DND-41 (cell line): ENCODE results near the gene FOXK2.

ENCODE experiments used
- EZH2 ChIP-seq: IDR thresholded peaks from 3 replicates; pipeline ENCODE4 v1.6.1; 2012; ENCODE audit warnings: borderline replicate concordance, low read depth, mild to moderate bottlenecking, moderate library complexity, low read length, inconsistent platforms; ENCODE audit not compliant: severe bottlenecking
- TF ChIP-seq, protein P1 (sequence below): IDR thresholded peaks from 2 replicates; pipeline ENCODE4 v1.5.1; 2012; ENCODE audit warnings: borderline replicate concordance, low read length, moderate library complexity, mild to moderate bottlenecking; ENCODE audit not compliant: poor library complexity, severe bottlenecking; ENCODE audit errors: extremely low read depth

GRCh38 chr17:82605939-82606600, 86.5 kb downstream of the FOXK2 start:
- TF ChIP-seq, protein P1, sequence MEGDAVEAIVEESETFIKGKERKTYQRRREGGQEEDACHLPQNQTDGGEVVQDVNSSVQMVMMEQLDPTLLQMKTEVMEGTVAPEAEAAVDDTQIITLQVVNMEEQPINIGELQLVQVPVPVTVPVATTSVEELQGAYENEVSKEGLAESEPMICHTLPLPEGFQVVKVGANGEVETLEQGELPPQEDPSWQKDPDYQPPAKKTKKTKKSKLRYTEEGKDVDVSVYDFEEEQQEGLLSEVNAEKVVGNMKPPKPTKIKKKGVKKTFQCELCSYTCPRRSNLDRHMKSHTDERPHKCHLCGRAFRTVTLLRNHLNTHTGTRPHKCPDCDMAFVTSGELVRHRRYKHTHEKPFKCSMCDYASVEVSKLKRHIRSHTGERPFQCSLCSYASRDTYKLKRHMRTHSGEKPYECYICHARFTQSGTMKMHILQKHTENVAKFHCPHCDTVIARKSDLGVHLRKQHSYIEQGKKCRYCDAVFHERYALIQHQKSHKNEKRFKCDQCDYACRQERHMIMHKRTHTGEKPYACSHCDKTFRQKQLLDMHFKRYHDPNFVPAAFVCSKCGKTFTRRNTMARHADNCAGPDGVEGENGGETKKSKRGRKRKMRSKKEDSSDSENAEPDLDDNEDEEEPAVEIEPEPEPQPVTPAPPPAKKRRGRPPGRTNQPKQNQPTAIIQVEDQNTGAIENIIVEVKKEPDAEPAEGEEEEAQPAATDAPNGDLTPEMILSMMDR: no peak
- TF ChIP-seq EZH2: no peak
